ENCODE measurements around the gene MME. TPM values are rescaled to one million over a fixed set of nuclear protein-coding genes. Genes with fewer than 3 reads are reported as not detected.
"Not testable (repeated sequence)": the region's sequence is repeated elsewhere in the genome, so short reads cannot be mapped to it uniquely, and the experiment has no call there.

Gene MME
- total RNA-seq, 4 donors from 2014 or later: 1.5 to 81.7 (median 20.5) TPM

DNA sequence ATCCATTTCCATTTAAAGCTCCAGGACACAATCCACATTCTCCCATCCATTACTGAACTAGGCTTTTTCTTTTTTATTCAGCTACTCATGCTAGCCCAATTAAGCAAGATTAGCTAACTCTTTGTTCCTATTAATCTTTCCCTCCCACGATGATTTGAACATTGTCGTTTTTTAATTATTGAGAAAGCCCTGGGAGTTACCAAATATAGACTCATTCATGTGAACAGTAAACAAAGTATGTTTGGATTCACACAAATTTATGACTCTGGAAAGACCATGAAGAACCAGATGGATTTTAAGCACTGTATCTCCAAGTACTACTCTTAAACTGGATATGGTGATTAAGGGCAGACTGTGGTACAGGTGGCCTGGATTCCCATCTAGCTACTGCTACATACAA lies 131.1 kb downstream of the MME start:
- no peak for ATAC-seq
- WGBS, 2 donors (ENCODE audit: low coverage in 1 of 2): 57 to 67% methylated on average over 1 to 2 of the region's 2 CpGs
- no peak overlapping the region for H3K27ac ChIP-seq

DNA sequence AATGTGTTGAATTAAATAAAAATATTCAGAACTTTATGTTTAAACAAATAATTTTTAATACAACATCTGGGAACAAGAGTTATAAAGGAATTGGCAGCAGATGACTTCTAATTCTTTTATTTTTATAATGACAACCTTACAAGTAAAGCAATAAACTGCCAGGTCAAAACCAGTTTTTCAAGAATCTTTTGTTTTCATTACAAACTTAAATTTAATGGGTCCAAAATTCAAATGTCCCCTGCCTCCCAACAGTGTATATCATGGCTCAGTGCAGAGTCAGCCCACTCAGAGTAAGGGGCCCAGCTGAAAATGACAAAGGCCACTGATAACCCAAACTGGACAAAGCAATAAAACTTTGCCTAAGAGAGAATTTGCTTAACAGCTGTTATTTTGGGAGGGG lies 131.8 kb downstream of the MME start:
- Histone ChIP-seq H3K9me3 (no peaks in the 10 kb centered on the region), H3K27ac (no peak overlapping the region), H3K4me1 (no peaks in the 10 kb centered on the region), H3K27me3 (no peaks in the 10 kb centered on the region), H3K4me3 (no peak overlapping the region), H3K36me3 (no peaks in the 10 kb centered on the region)
- no peak for ATAC-seq
- TF ChIP-seq, protein P1, sequence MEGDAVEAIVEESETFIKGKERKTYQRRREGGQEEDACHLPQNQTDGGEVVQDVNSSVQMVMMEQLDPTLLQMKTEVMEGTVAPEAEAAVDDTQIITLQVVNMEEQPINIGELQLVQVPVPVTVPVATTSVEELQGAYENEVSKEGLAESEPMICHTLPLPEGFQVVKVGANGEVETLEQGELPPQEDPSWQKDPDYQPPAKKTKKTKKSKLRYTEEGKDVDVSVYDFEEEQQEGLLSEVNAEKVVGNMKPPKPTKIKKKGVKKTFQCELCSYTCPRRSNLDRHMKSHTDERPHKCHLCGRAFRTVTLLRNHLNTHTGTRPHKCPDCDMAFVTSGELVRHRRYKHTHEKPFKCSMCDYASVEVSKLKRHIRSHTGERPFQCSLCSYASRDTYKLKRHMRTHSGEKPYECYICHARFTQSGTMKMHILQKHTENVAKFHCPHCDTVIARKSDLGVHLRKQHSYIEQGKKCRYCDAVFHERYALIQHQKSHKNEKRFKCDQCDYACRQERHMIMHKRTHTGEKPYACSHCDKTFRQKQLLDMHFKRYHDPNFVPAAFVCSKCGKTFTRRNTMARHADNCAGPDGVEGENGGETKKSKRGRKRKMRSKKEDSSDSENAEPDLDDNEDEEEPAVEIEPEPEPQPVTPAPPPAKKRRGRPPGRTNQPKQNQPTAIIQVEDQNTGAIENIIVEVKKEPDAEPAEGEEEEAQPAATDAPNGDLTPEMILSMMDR (IDR thresholded peaks at IDR 0.05): no peak
- TF ChIP-seq POLR2AphosphoS5 (IDR thresholded peaks at IDR 0.05): no peak
- no peak for TF ChIP-seq EP300 (IDR thresholded peaks at IDR 0.05)
- TF ChIP-seq POLR2A (IDR thresholded peaks at IDR 0.05): no peak

More for the DNA sequence above, 131.1 kb downstream of the MME start:
- Histone ChIP-seq H3K4me1 (no peaks in the 10 kb centered on the region), H3K36me3 (no peaks in the 10 kb centered on the region), H3K9me3 (no peaks in the 10 kb centered on the region), H3K27me3 (no peaks in the 10 kb centered on the region), H3K4me3 (no peak overlapping the region)
- TF ChIP-seq, protein P1 (IDR thresholded peaks at IDR 0.05): no peak
- TF ChIP-seq POLR2A (IDR thresholded peaks at IDR 0.05) (no peak), EP300 (IDR thresholded peaks at IDR 0.05) (no peak), POLR2AphosphoS5 (IDR thresholded peaks at IDR 0.05) (no peak)

DNA sequence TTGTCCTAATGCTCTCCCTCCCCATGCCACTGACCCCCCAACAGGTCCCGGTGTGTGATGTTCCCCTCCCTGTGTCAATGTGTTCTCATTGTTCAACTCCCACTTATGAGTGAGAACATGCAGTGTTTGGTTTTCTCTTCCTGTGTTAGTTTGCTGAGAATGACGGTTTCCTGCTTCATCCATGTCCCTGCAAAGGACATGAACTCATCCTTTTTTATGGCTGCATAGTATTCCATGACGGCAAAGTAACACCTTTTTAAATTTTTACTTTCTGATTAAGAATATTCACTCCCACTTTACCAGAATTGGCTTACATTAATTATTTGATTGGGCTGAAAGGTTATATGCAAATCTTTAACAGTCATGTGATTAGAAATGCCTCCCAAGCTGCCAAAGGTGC lies 135.9 kb downstream of the MME start:
- H3K36me3 ChIP-seq, H3K27me3 ChIP-seq, H3K9me3 ChIP-seq, ATAC-seq, H3K27ac ChIP-seq, H3K4me1 ChIP-seq, H3K4me3 ChIP-seq: not testable (repeated sequence)
- WGBS, 2 donors (ENCODE audit: low coverage in 1 of 2): 72 to 97% methylated on average over 2 to 3 of the region's 3 CpGs

DNA sequence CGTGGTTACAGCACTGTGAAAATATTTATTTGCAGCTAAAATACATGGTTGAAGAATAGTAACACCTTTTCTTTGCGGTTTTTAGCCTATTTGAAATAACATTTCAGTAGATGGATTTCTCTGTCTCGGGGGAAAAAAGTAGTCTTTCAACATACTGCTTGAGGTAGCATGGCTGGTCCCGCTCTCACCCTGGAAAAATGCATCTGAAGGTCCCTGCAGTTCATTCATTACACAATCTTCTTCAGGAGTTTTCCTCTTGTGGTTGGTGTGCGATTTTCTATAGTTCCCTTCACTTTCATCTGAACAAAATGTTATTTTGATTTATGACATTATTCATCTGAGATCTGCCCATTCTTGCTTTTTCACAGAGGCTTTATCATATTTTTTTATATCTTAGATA lies 137.5 kb downstream of the MME start:
- no peak for TF ChIP-seq EP300 (IDR thresholded peaks at IDR 0.05)
- TF ChIP-seq POLR2A (IDR thresholded peaks at IDR 0.05): no peak
- TF ChIP-seq, protein P1 (IDR thresholded peaks at IDR 0.05): no peak
- no peak for TF ChIP-seq POLR2AphosphoS5 (IDR thresholded peaks at IDR 0.05)
- Histone ChIP-seq H3K27me3 (no peaks in the 10 kb centered on the region), H3K36me3 (no peaks in the 10 kb centered on the region), H3K4me1 (no peaks in the 10 kb centered on the region), H3K27ac (no peak overlapping the region), H3K4me3 (no peak overlapping the region), H3K9me3 (peaks cover 0 to 10% (median 0%) of the 10 kb centered on the region in 3 donors)
- no peak for ATAC-seq
- 71 to 74% methylated on average over 4 to 5 of the region's 5 CpGs for WGBS, 2 donors (ENCODE audit: low coverage in 1 of 2)

DNA sequence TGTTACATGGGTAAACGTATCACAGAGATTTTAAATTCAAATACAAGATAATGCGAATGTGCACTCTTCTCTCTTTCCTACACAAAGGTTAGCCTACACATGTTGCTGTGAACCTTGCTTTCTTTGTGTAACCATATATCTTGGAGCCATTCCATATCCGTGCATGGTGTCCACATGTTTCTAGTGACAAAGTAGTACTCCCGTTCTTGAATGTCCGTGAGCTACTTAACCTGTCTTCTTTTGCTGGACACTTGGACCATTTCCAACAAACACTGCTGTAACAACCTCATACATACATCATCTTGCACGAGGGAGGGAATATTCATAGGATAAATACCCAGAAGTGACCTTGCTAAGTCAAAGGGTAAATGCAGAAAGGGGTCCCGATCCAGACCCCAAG lies 138.3 kb downstream of the MME start:
- no peaks in the 10 kb centered on the region for H3K27me3 ChIP-seq
- no peak for ATAC-seq
- WGBS, 2 donors (ENCODE audit: low coverage in 1 of 2): 57 to 67% methylated on average over 3 to 7 of the region's 7 CpGs

More for the DNA sequence above, 138.3 kb downstream of the MME start:
- Histone ChIP-seq H3K9me3 (peaks cover 0 to 10% (median 0%) of the 10 kb centered on the region in 3 donors), H3K36me3 (no peaks in the 10 kb centered on the region), H3K27ac (no peak overlapping the region), H3K4me1 (no peaks in the 10 kb centered on the region), H3K4me3 (no peak overlapping the region)
- no peak for TF ChIP-seq POLR2AphosphoS5 (IDR thresholded peaks at IDR 0.05)
- TF ChIP-seq POLR2A (IDR thresholded peaks at IDR 0.05): no peak
- no peak for TF ChIP-seq EP300 (IDR thresholded peaks at IDR 0.05)
- TF ChIP-seq, protein P1 (IDR thresholded peaks at IDR 0.05): no peak
